Stimulated activated CD8-positive, alpha-beta memory T cell treated with anti-CD3 and anti-CD28 coated beads, Interleukin-12 subunit alpha, Interleukin-12 subunit beta, amount 100 ng/mL, for 24 hours (primary cell): ENCODE results near the gene KCNS1.

Experiments used
- DNase-seq: peaks from one replicate; pipeline ENCODE4 v3.0.0-alpha.2; 2020; ENCODE audit errors: extremely low read depth

The KCNS1 gene

GRCh38 chr20:45109634-45110033 lies 8.7 kb upstream of the KCNS1 start:
- DNase-seq = no peak

- DNase-seq = no peak
These were observed 4.4 kb upstream of the KCNS1 start for GRCh38 chr20:45105317-45105716.

- no peak for DNase-seq
These were observed 3.9 kb upstream of the KCNS1 start for GRCh38 chr20:45104786-45105185.

DNA sequence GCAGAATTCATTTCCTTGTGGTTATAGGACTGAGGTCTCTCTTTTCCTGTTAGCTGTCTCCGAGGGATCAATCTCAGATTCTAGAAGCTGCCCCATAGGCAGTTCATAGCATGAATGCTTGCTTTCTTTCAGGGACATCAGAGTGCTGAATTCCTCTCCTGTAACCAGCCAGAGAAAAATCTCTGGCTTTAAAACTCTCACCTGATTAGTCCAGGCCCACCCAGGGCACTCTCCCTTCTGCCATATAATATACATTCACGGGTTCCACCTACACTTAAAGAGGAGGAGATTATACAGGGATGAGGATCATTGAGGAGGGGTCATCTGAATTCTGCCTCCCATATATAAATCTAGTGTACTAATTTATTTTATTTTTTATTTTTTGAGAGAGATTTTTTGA lies 2.1 kb upstream of the KCNS1 start:
- DNase-seq = no peak

- DNase-seq = no peak
These were observed 465 bp upstream of the KCNS1 start for GRCh38 chr20:45101333-45101850.

DNA sequence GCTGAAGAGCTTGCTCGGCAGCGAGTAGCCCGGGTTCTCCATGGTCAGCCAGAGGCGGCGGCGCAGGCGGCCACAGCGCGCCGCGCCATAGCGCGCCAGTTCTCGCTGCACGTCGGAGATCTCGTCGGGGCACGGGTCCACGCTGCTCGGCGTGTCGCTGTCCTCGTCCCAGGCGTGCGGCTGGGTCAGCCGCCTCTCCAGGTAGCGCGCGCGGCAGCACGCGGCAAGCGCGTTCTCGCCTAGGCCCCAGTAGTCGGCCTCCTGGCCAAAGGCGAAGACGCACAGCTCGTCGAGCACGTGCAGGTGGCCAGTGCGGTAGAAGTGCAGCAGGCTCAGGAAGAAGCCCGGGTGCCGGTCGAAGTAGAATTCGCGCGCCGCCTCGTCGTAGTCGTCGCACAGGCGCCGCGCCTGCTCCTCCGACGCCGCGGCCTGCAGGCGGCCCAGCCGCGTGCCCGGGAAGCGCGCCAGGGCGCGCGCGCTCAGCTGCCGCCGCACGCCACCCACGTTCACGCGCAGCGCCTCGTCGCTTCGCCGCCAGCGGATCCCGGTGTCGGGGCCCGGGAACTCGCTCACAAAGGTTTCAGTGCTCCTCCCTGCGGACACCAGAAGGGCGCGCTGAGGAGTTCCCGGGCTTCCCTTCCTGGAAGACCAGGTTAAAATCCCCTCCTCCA lies 2.7 kb downstream of the KCNS1 start:
- no peak for DNase-seq

GRCh38 chr20:45097485-45098102 lies 3.3 kb downstream of the KCNS1 start:
- no peak for DNase-seq

DNA sequence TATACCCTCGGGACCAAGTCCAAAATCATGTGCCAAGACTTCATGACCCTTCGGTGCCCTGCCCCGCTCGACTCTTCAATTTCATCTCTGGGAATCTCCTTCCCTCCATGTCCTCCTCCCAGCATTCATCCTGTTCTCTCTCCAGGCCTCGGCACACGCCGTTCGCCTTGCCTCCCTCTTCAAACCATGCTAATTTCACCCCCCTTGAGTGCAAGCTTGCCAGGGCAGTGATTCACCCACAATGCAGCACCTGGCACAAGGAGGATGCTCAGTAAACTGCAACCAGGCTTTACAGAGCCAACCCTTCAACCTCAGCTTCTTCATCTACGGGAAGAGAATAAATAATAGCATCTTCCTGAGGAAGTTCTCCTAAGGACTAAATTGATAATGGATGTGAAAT lies 4.1 kb downstream of the KCNS1 start:
- DNase-seq = no peak

- DNase-seq = peak; percentile 11
These were observed 5.1 kb downstream of the KCNS1 start for GRCh38 chr20:45095805-45096238.

DNA sequence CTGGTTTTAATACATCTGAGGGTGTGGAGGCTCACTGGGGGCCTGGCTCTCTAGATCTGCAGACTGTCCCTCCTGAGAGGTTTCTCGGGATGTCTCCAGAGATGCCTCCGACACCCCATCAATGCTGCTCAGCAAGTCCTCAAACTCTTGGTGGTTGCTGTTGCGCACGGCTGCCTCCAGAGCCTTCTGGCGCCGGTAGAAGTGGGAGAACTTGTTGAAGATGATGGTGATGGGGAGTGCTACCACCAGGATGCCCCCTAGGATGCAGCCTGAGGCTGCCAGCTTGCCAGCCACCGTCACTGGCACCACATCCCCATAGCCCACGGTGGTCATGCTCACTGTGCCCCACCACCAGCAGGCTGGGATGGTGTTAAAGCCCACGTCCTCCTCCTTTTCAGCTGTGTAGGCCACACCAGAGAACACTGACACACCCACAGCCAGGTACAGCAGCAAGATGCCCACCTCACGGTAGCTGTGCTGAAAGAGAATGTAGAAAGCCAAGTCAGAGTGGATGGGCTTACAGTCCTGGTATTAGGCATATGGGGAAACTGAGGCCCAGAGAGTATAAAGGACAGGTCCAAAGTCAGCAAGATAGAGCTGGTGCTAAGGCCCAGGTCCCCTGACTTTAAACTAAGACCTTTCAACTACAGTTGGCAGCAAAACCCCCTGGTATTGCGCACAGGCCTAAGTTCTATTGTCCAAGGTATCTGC lies 5.9 kb downstream of the KCNS1 start:
- no peak for DNase-seq

- DNase-seq = no peak
These were observed 6.7 kb downstream of the KCNS1 start for GRCh38 chr20:45094201-45094600.

DNA sequence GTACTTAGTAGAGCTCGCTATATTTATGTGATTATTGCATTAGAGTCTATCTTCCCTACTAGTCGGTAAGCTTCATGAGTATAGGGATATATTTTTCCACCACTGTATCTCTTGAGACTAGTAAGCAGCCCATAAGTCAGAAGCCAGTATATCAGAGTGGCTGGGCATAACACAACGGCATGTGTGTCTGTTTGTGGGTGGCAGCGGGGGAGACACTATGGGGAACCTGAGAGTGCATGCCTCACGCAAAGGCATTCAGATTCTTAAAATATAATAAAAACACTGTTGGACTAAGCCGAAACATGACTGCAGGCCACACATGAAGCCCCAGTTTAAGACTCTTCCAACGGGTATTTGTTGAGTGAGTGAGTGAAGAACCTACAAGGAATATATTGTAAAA lies 8.0 kb downstream of the KCNS1 start:
- no peak for DNase-seq

DNA sequence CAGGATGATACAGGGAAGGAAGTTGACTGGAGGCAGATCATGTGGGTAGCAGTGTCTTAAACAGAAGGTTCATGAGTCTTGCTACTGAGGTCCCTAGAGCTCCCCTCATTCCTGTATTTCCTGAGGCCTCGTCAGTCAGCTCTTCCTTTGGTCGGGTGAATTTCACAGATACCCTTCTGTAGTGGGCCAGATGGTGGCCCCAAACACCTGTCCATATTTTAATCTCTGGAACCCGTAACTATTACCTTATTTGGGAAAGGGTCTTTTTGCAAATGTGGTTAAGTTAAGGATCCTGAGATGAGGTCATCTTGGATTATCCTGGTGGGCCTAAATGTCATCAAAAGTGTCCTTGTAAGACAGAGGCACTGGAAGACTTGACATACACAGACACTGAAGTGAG lies 9.6 kb downstream of the KCNS1 start:
- no peak for DNase-seq

DNA sequence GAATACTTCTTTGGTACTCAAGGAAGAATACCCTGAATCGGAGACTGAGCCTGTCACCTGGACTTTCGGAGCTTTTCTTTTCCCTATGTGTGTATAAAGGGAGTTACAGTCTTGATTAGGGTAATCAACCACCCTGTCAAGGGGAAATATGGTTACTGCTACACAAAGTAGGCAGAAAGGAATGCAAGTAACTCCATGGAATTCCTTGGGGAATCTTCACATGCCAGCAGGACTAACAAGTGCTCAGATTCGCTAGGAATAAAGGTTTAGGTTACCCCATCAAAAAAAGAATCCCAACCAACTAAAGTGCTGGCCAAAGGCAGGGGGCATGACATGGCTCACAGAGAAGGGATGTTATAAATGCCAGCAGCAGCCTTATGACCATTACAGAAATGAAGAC lies 10.4 kb downstream of the KCNS1 start:
- no peak for DNase-seq

GRCh38 chr20:45088247-45088646 lies 12.7 kb downstream of the KCNS1 start:
- DNase-seq = no peak

- no peak for DNase-seq
These were observed 13.1 kb downstream of the KCNS1 start for GRCh38 chr20:45087814-45088213.

DNA sequence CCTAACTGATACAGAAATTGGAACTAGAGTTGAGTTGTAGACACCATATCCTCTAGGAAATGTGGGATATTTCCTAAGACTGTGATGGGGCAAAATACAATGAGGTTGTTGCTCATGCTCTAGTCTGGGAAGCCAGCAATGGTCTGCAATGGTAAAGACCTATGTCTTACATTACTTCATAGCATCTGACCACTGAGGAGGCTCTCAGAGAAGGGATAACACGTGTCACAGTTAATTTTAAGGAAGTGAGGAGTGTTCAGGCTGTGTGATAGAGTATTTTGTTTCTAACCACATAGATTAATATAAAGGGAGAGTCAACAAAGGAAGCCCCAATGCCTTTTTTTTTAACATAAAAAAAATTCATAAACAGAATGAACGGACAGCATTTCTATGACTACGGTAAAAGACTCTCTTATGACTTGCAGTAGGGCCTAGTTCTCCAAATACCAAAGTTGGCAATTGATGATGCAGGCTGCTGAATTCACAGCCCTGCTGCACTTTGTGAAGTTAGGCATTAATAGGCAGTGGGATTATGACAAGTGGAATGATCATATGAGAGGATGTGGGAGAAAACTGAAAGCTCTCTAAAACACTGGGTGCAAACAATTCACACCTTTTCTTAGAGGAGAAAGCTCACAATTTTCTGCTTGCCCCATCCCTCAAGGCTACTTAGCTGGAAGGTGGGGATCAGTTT lies 13.7 kb downstream of the KCNS1 start:
- no peak for DNase-seq

DNA sequence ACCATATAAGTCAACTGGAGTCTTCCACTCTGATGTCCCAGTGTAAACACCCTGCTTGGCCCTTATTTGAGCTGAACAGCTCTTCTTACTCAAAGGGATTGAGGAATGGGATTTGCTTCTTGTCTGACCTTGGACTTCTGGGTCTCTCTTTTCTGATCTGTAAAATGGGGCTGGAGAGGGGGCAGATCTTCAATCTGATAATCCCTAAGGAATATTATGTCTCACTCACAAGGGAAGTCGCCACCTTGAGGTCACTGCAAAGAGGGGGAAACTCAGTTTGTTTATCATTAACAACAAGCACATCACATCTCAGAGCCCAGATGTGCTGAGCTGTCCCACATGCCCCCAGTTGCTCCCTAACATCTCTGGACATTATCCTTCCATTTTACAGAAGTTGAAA lies 15.1 kb downstream of the KCNS1 start:
- no peak for DNase-seq

GRCh38 chr20:45085289-45085688 lies 15.6 kb downstream of the KCNS1 start:
- DNase-seq = no peak

DNA sequence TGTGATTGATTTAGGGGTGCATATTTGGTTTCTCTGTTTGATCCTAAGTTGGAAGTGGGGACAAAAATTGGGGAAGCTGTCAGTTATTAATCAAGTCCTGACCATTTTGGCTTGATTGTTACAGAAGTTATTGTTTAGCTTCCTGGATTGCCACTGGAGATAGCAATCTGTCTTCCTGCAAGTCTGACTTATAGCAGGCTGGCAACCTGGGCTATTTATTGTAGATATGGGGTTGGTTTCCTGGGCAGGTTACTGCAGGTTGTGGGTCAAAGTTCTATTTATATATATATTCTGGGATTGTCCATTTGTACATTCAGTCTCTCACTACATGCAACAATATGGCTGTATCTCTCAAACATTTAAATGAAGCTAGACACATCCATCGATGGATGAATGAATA lies 17.8 kb downstream of the KCNS1 start:
- no peak for DNase-seq

- DNase-seq = no peak
These were observed 18.5 kb downstream of the KCNS1 start for GRCh38 chr20:45082468-45082867.

DNA sequence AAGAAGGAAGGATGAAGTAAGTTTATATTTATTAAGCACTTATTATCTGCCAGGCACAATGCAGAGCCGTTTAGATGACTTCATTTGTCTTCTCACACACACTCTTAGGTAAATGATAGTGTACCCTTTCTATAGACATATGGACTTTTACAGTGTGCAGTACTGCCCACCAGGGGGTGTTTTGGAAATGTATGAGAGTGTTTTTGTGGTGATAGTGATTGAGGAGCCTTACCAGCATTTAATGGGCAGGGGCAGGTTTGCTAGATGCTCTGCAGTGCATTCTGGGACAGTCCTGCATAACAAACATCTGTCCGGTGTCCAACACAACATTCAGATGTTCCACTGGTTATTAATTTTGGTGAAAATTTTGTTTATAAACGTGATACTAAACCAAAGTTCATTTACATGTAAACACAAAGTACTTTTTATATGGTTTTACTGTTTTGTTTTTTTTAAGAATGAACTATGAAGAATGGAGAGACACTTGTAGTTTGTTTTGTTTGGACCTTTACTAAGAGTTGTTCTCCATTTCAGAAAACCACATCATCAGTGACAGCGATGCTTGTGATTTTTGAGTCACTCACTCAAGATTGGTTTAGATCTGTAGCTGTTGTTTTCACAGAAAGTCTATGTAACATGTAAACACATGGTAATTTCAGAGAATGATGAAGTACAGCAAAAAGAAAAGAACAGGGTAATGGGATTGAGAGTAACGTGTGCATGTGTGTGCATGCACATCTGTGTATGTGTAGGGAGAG lies 19.9 kb downstream of the KCNS1 start:
- DNase-seq = no peak
